Measurements from ENCODE around the gene ZC3H10. TPM values are rescaled to one million over a fixed set of nuclear protein-coding genes. Genes with fewer than 3 reads are reported as not detected.

ZC3H10 gene
- total RNA-seq, 1 experiment from 2014 or later: 8.7 TPM

GRCh38 chr12:56146492-56147460 lies 28.7 kb downstream of the ZC3H10 start:
- no peak overlapping the region for H2AFZ ChIP-seq (ENCODE audit: low read depth, low read length, poor library complexity, severe bottlenecking)
- peaks cover 8 to 16% of the 10 kb centered on the region in 2 experiments for H3K4me1 ChIP-seq (ENCODE audit: control insufficient read depth in 1 of 2, insufficient read depth in 2 of 2, low read length in 2 of 2)
- H3K4me3 ChIP-seq (replicated peaks in 1 of 2; ENCODE audit: low read depth in 1 of 2, low read length in 2 of 2): no peak overlapping the region
- no peak overlapping the region for H3K4me2 ChIP-seq (ENCODE audit: low read length)
- H3K27ac ChIP-seq (ENCODE audit: low read depth, low read length): no peak overlapping the region
- ChIA-PET RAD21 (ENCODE audit: low non-redundant PET in 1 of 2, low total read pairs in 2 of 2, uncharacterized antibody in 2 of 2, unreplicated experiment in 2 of 2) (no interaction called here), CTCF (no interaction called here), POLR2A (no interaction called here)
- H3K79me2 ChIP-seq (ENCODE audit: insufficient read depth, low read length): no peaks in the 10 kb centered on the region
- H3K9ac ChIP-seq (ENCODE audit: low read length): no peak overlapping the region
- ATAC-seq: no peak; the same call in 1 of the 2 replicates
- no peaks in the 10 kb centered on the region for H4K20me1 ChIP-seq (ENCODE audit: insufficient read depth)
- H3K9me3 ChIP-seq (ENCODE audit: control insufficient read depth in 1 of 2, insufficient read depth in 1 of 2, low read depth in 1 of 2, low read length in 2 of 2): no peaks in the 10 kb centered on the region
- TF ChIP-seq SIN3A (IDR thresholded peaks at IDR 0.05; ENCODE audit: low read depth): no peak
- no peak for TF ChIP-seq POLR2A (IDR thresholded peaks at IDR 0.05; ENCODE audit: borderline replicate concordance, extremely low read depth, insufficient read depth, insufficient read length)
- TF ChIP-seq RAD21 (IDR thresholded peaks at IDR 0.05; ENCODE audit: low read depth): no peak
- no peak for TF ChIP-seq ZBTB33 (IDR thresholded peaks at IDR 0.05; ENCODE audit: extremely low read depth, insufficient replicate concordance, low read length)
- TF ChIP-seq POLR2AphosphoS5 (IDR thresholded peaks at IDR 0.05; ENCODE audit: low read depth, low read length): peak; percentile 45
- no peak for TF ChIP-seq ELF1 (IDR thresholded peaks at IDR 0.05; ENCODE audit: borderline replicate concordance, low read depth)
- intact Hi-C loops (cut with micrococcal nuclease): no loop called here
- BruUV-seq (replicated peaks): TSS peak; percentile 30
- no peaks in the 10 kb centered on the region for H3K27me3 ChIP-seq (ENCODE audit: insufficient read depth, low read length)
- peaks cover 24 to 26% of the 10 kb centered on the region in 2 experiments for H3K36me3 ChIP-seq (ENCODE audit: control insufficient read depth in 1 of 2, insufficient read depth in 2 of 2, low read length in 2 of 2)
- DNase-seq (ENCODE audit: low read depth, low spot score): no peak
- no peaks in the 10 kb centered on the region for H3K9me2 ChIP-seq (ENCODE audit: insufficient read depth)
